Uterus (tissue), 4 donors: ENCODE results near the gene PSMD14. TPM values are rescaled to one million over a fixed set of nuclear protein-coding genes. Genes with fewer than 3 reads are reported as not detected.

ENCODE experiments used
- DNase-seq, 2 donors: peaks; one replicate each; pipeline ENCODE4 v3.0.0-alpha.2; 2019 to 2020
- H3K27ac ChIP-seq, 2 donors: fragments of 200-600 bp; sonication (generic); 1 replicate in 1 of 2; 2 replicates in 1 of 2; pipeline ENCODE4 v1.5.1; 2016 to 2018
- H3K27me3 ChIP-seq, 2 donors: fragments of 200-600 bp; sonication (generic); one replicate each; pipeline ENCODE4 v1.5.1; 2018 to 2019; ENCODE audit warnings: control low read depth in 1 of 2
- H3K36me3 ChIP-seq, 2 donors: fragments of 200-600 bp; sonication (generic); one replicate each; pipeline ENCODE4 v1.5.1; 2019; ENCODE audit warnings: control low read depth in 1 of 2
- H3K4me1 ChIP-seq, 2 donors: fragments of 200-600 bp; sonication (generic); one replicate each; pipeline ENCODE4 v1.5.1; 2018 to 2019; ENCODE audit warnings: control low read depth in 1 of 2
- H3K4me3 ChIP-seq, 2 donors: fragments of 200-600 bp; sonication (generic); 1 replicate in 1 of 2; 2 replicates in 1 of 2; pipeline ENCODE4 v1.5.1; 2018 to 2019; ENCODE audit warnings: mild to moderate bottlenecking in 1 of 2
- H3K9me3 ChIP-seq, 2 donors: fragments of 200-600 bp; sonication (generic); one replicate each; pipeline ENCODE4 v1.5.1; 2019; ENCODE audit warnings: control low read depth in 1 of 2
- POLR2A ChIP-seq, 2 donors: fragments of 450-650 bp; IDR thresholded peaks; one replicate each; pipeline ENCODE4 v1.6.1; 2016; ENCODE audit warnings: antibody characterized with exemption in 2 of 2, mild to moderate bottlenecking in 1 of 2, moderate library complexity in 1 of 2
- intact Hi-C: fragments of 100-400 bp; cut with DNase I; formaldehyde crosslinking; loops from one replicate; pipeline ENCODE4 v1.15.1; 2023; ENCODE audit warnings: low total_unique reads
- total RNA-seq, 4 donors: library from RNA; depleted of rRNA in 3 of 4; stranded (reverse); fragments of >200 nt in 3 of 4; gene quantifications; one replicate each; pipeline versions ENCODE4 v1.1.0 to v1.2.4, GENCODE V29; 2014 to 2023
- TF ChIP-seq, protein P1 (sequence below), 4 experiments: fragments of 200-600 bp in 2 of 4; fragments of 450-650 bp in 2 of 4; sonication (generic) in 2 of 4; IDR thresholded peaks; one replicate each; pipeline ENCODE4 v1.5.1; 2016 to 2019; ENCODE audit warnings: antibody characterized with exemption in 4 of 4, mild to moderate bottlenecking in 2 of 4, moderate library complexity in 1 of 4
- donor health status: DM: yes; HTN: yes; CAD: no.

PSMD14 gene
- total RNA-seq, 4 donors from 2014 or later: 6.8 to 69.2 (median 14.6) TPM

DNA sequence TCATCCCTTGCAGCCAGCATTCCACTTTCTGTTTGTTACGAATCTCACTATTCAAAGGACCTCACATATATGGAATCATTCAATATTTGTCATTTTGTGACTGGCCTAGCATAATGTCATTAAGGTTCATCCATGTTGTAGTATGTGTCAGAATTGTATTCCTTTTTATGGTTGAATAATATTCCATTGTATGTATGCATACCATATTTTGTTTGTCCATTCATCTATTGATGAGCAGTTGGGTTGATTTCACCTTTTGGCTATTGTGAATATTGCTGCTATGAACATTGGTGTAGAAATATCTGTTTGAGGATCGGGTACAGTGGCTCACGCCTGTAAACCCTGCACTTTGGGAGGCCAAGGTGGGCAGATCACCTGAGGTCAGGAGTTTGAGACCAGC lies 35.0 kb downstream of the PSMD14 start:
- no peak for DNase-seq
- TF ChIP-seq, protein P1, sequence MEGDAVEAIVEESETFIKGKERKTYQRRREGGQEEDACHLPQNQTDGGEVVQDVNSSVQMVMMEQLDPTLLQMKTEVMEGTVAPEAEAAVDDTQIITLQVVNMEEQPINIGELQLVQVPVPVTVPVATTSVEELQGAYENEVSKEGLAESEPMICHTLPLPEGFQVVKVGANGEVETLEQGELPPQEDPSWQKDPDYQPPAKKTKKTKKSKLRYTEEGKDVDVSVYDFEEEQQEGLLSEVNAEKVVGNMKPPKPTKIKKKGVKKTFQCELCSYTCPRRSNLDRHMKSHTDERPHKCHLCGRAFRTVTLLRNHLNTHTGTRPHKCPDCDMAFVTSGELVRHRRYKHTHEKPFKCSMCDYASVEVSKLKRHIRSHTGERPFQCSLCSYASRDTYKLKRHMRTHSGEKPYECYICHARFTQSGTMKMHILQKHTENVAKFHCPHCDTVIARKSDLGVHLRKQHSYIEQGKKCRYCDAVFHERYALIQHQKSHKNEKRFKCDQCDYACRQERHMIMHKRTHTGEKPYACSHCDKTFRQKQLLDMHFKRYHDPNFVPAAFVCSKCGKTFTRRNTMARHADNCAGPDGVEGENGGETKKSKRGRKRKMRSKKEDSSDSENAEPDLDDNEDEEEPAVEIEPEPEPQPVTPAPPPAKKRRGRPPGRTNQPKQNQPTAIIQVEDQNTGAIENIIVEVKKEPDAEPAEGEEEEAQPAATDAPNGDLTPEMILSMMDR (IDR thresholded peaks at IDR 0.05): no peak
- no peak for TF ChIP-seq POLR2A (IDR thresholded peaks at IDR 0.05)
- intact Hi-C loops: no loop called here
- Histone ChIP-seq H3K4me1 (no peaks in the 10 kb centered on the region), H3K9me3 (no peaks in the 10 kb centered on the region), H3K36me3 (no peaks in the 10 kb centered on the region), H3K27me3 (no peaks in the 10 kb centered on the region), H3K4me3 (no peak overlapping the region), H3K27ac (no peak overlapping the region)

DNA sequence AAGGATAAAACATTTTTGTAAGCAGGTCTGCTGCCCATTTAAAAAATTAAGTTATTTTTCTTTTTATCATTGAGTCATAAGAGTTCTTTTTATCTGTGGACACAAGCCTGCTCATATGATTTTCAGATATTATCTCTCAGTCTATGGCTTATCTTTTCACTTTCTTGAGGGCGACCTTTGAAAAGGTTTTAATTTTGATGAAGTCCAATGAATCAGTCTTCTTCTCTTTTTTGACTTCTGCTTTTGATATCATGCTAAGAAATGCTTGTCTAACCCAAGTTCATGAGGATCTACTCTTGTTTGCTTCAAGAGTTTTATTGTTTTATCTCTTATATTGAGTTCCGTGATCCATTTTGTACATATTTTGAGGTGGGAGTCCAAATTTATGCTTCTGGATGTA lies 36.5 kb downstream of the PSMD14 start:
- intact Hi-C loops: no loop called here
- TF ChIP-seq, protein P1 (IDR thresholded peaks at IDR 0.05): no peak
- TF ChIP-seq POLR2A (IDR thresholded peaks at IDR 0.05): no peak
- H3K27ac ChIP-seq: no peak overlapping the region
- H3K9me3 ChIP-seq: no peaks in the 10 kb centered on the region
- H3K4me1 ChIP-seq: no peaks in the 10 kb centered on the region
- H3K36me3 ChIP-seq: no peaks in the 10 kb centered on the region
- no peaks in the 10 kb centered on the region for H3K27me3 ChIP-seq
- no peak for DNase-seq
- no peak overlapping the region for H3K4me3 ChIP-seq

DNA sequence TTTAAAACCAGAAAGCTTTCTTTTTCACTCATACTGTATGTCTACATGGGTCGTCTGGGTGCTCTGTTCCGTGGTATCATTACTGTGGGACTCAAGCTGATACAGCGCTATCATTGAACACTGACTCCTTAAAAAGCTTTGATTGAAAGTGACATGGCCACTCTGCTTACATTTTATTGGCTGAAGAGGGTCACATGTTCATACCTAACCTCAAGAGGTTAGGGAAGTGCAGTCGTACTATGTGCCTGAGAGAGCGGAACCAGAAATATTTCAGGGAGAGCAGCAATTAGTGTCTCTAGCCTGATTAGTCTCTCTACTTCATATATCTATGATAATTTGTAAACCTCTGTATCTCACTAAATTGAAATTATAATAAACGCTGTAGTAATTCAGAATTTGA lies 43.5 kb downstream of the PSMD14 start:
- Histone ChIP-seq H3K27me3 (no peaks in the 10 kb centered on the region), H3K27ac (no peak overlapping the region), H3K36me3 (no peaks in the 10 kb centered on the region), H3K4me1 (no peaks in the 10 kb centered on the region), H3K4me3 (no peak overlapping the region), H3K9me3 (no peaks in the 10 kb centered on the region)
- intact Hi-C loops: no loop called here
- no peak for DNase-seq
- no peak for TF ChIP-seq POLR2A (IDR thresholded peaks at IDR 0.05)
- TF ChIP-seq, protein P1 (IDR thresholded peaks at IDR 0.05): no peak

DNA sequence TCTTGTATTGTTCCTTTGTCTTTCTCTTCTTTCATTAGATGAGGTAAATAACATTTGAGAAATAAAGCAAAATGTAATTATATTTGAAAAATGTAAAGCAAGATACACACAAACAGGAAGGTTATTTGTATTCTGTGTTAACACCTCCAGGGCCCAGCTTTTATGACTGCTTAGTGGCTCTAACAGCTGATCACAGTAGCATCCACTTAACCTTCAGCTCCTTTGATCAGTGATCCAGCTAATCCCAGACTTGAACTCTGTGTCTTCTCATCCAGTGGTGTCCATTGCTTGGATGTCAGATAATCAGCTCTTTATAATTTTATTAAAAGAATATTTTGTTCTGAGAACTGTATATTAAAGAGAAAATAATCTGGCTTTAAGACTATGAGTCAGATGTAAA lies 44.5 kb downstream of the PSMD14 start:
- intact Hi-C loops: no loop called here
- H3K27me3 ChIP-seq: no peaks in the 10 kb centered on the region

DNA sequence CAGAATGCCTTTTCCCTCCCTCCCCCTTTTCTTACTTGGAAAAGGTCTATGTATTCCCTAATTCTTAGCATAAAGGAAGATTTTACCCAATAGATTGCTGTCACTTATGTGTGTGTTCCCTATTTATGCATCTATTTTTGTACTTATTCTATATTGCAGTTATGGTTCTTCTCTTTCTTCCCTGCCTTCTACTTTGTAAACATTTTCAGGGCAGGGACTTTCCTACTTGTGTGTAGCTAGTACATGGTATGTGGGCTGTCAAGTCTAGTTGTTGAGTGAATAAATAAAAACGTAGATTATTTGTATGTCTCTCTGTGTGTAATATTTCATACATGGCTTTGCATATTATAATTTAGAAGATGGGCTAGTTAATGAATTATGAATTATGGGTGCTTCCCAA lies 45.3 kb downstream of the PSMD14 start:
- Histone ChIP-seq H3K4me1 (no peaks in the 10 kb centered on the region), H3K36me3 (no peaks in the 10 kb centered on the region), H3K4me3 (no peak overlapping the region), H3K27ac (no peak overlapping the region), H3K9me3 (no peaks in the 10 kb centered on the region), H3K27me3 (no peaks in the 10 kb centered on the region)
- TF ChIP-seq, protein P1 (IDR thresholded peaks at IDR 0.05): no peak
- no peak for TF ChIP-seq POLR2A (IDR thresholded peaks at IDR 0.05)
- intact Hi-C loops: no loop called here
- DNase-seq: no peak

More for the DNA sequence above, 44.5 kb downstream of the PSMD14 start:
- H3K4me3 ChIP-seq: no peak overlapping the region
- no peak for DNase-seq
- no peaks in the 10 kb centered on the region for H3K9me3 ChIP-seq
- no peak overlapping the region for H3K27ac ChIP-seq
- H3K36me3 ChIP-seq: no peaks in the 10 kb centered on the region
- H3K4me1 ChIP-seq: no peaks in the 10 kb centered on the region
- TF ChIP-seq, protein P1 (IDR thresholded peaks at IDR 0.05): no peak
- no peak for TF ChIP-seq POLR2A (IDR thresholded peaks at IDR 0.05)
